HepG2 (cell line): ENCODE results near the gene IFNL2. TPM values are rescaled to one million over a fixed set of nuclear protein-coding genes. Genes with fewer than 3 reads are reported as not detected.

ENCODE experiments used
- ATAC-seq: fragments of 200-7000 bp; cut with Tn5 transposase; 3 replicates; pipeline ENCODE4 v1.9.1; 2020; ENCODE audit warnings: mild to moderate bottlenecking, moderate library complexity
- BruUV-seq: library from RNA; stranded (reverse); fragments of 400-500 nt; replicated peaks from 2 replicates; lab custom pipeline; 2021; lab: Mats Ljungman, UMichigan
- CTCF ChIA-PET: fragments of 300-600 bp; formaldehyde crosslinking; extraction: SDS; loops from one replicate; lab custom pipeline; 2021; ENCODE audit warnings: low total read pairs, inconsistent platforms, low intra/inter-chr PET ratio; lab: Yijun Ruan, JAX
- POLR2A ChIA-PET: fragments of 350-600 bp; sonication (Branson Sonifier 250); formaldehyde crosslinking; loops from one replicate; lab custom pipeline; 2020; ENCODE audit warnings: antibody characterized with exemption, inconsistent platforms; lab: Yijun Ruan, JAX
- DNase-seq: peaks from one replicate; pipeline ENCODE4 v3.0.0-alpha.2; 2015; ENCODE audit warnings: low spot score
- FAIRE-seq: peaks from 3 replicates; lab custom pipeline; 2011; peaks lifted over from hg19 to GRCh38; lab: Jason Lieb, UNC
- H2AFZ ChIP-seq: one replicate; pipeline ENCODE4 v1.6.1; 2011; ENCODE audit warnings: low read length, inconsistent platforms
- H3K27ac ChIP-seq: fragments of 300-600 bp; 3 replicates; pipeline ENCODE4 v1.8.0; 2011; ENCODE audit warnings: mixed run types, mild to moderate bottlenecking, mixed read lengths, low read length, inconsistent platforms; ENCODE audit not compliant: insufficient read depth; ENCODE audit errors: extremely low read length
- H3K27me3 ChIP-seq, 2 experiments: fragments of 200-600 bp in 1 of 2; 2 replicates in 1 of 2; 3 replicates in 1 of 2; pipeline versions ENCODE4 v1.6.0 to v1.8.0; 2011; ENCODE audit warnings: low read length in 2 of 2, mild to moderate bottlenecking in 2 of 2, moderate library complexity in 2 of 2, inconsistent platforms in 1 of 2; ENCODE audit not compliant: insufficient read depth in 2 of 2, control insufficient read depth in 1 of 2
- H3K36me3 ChIP-seq, 2 experiments: fragments of 200-600 bp in 1 of 2; replicated peaks in 1 of 2; 2 replicates in 1 of 2; 3 replicates in 1 of 2; pipeline versions ENCODE4 v1.5.1 to v1.8.0; 2011; ENCODE audit warnings: low read length in 2 of 2, inconsistent platforms in 1 of 2; ENCODE audit not compliant: insufficient read depth in 2 of 2, control insufficient read depth in 1 of 2
- H3K4me1 ChIP-seq: 2 replicates; pipeline ENCODE4 v1.5.1; 2012; ENCODE audit warnings: low read length, inconsistent platforms; ENCODE audit not compliant: insufficient read depth
- H3K4me2 ChIP-seq: 2 replicates; pipeline ENCODE4 v1.6.0; 2011; ENCODE audit warnings: low read depth, low read length, inconsistent platforms
- H3K4me3 ChIP-seq, 3 experiments: fragments of 200-600 bp in 1 of 3; sonication (generic), shearing (Covaris generic) in 1 of 3; replicated peaks in 1 of 3; 2 replicates each; pipeline ENCODE4 v1.5.1; 2011 to 2016; ENCODE audit warnings: low read length in 3 of 3, inconsistent platforms in 2 of 3, low read depth in 2 of 3, mild to moderate bottlenecking in 2 of 3, control low read depth in 1 of 3, mixed read lengths in 1 of 3; ENCODE audit not compliant: insufficient read depth in 1 of 3
- H3K79me2 ChIP-seq: one replicate; pipeline ENCODE4 v1.6.1; 2011; ENCODE audit warnings: low read length, inconsistent platforms; ENCODE audit not compliant: insufficient read depth
- H3K9ac ChIP-seq: 2 replicates; pipeline ENCODE4 v1.6.0; 2011; ENCODE audit warnings: mild to moderate bottlenecking, low read depth, low read length, inconsistent platforms; ENCODE audit not compliant: insufficient read depth
- H3K9me3 ChIP-seq: 2 replicates; pipeline ENCODE4 v1.5.1; 2012; ENCODE audit warnings: mild to moderate bottlenecking, low read length
- H4K20me1 ChIP-seq: 2 replicates; pipeline ENCODE4 v1.6.0; 2011; ENCODE audit warnings: inconsistent platforms, mild to moderate bottlenecking, low read length, moderate library complexity; ENCODE audit not compliant: insufficient read depth
- BORCS8-MEF2B ChIP-seq: sonication (generic); formaldehyde crosslinking; IDR thresholded peaks from 2 replicates; pipeline ENCODE4 v1.8.0; 2022; ENCODE audit warnings: mild to moderate bottlenecking, missing genetic modification reagents
- POLR2AphosphoS2 ChIP-seq: IDR thresholded peaks from 2 replicates; pipeline ENCODE4 v1.6.1; 2011; ENCODE audit warnings: low read depth, low read length, improper control_type of control experiment
- RARA ChIP-seq: IDR thresholded peaks from 2 replicates; pipeline ENCODE4 v1.6.1; 2016; ENCODE audit warnings: missing genetic modification reagents, missing compliant biosample characterization
- RFX3 ChIP-seq: IDR thresholded peaks from 2 replicates; pipeline ENCODE4 v1.6.1; 2016; ENCODE audit warnings: missing biosample characterization, missing genetic modification reagents
- YEATS4 ChIP-seq: sonication (generic); formaldehyde crosslinking; IDR thresholded peaks from 2 replicates; pipeline ENCODE4 v1.4.0; 2020; ENCODE audit warnings: missing genetic modification reagents, borderline replicate concordance
- ZFAT ChIP-seq: sonication (generic); formaldehyde crosslinking; conservative IDR thresholded peaks from 2 replicates; pipeline ENCODE4 v1.8.1; 2023; ENCODE audit warnings: missing genetic modification reagents, inconsistent platforms
- ZNF768 ChIP-seq: sonication (generic); formaldehyde crosslinking; IDR thresholded peaks from 2 replicates; pipeline ENCODE4 v1.4.0; 2020; ENCODE audit warnings: missing genetic modification reagents
- ZNF839 ChIP-seq: sonication (generic); formaldehyde crosslinking; IDR thresholded peaks from 2 replicates; pipeline ENCODE4 v1.4.0; 2020; ENCODE audit warnings: missing genetic modification reagents, mild to moderate bottlenecking, borderline replicate concordance
- WGBS: methylation state at CpG from one replicate; pipeline ENCODE4 v1.1.6; 2017; ENCODE audit warnings: low lambda C conversion rate; 5-methylcytosine and 5-hydroxymethylcytosine counted together
- in situ Hi-C: cut with HindIII; loops from 2 replicates; pipeline ENCODE4 v1.10.0; 2017; ENCODE audit warnings: low pct_unique_long_range_greater_than_20kb; ENCODE audit not compliant: extremely low pct_ligation_motif_present
- intact Hi-C: fragments of 100-400 bp; cut with micrococcal nuclease; formaldehyde crosslinking; loops from one replicate; pipeline ENCODE4 v1.10.0; 2022; ENCODE audit not compliant: unreplicated experiment
- polyA plus RNA-seq, 8 experiments: library from polyadenylated mRNA; depleted of rRNA in 3 of 8; stranded (reverse) in 7 of 8; unstranded in 1 of 8; fragments of >200 nt; fragmentation: Illumina TruSeq in 4 of 8; extraction: Trizol in 4 of 8; gene quantifications; 2 replicates each; pipeline versions ENCODE4 v1.2.1 to v1.2.3, GENCODE V29; 2011 to 2016; ENCODE audit warnings: low read depth in 4 of 8, missing spikeins in 1 of 8, mixed read lengths in 1 of 8; ENCODE audit not compliant: insufficient read depth in 1 of 8
- total RNA-seq, 5 experiments: library from RNA; depleted of rRNA; stranded (reverse); fragments of >200 nt; fragmentation: Illumina TruSeq; extraction: Trizol; gene quantifications; 2 replicates each; pipeline ENCODE4 v1.2.3, GENCODE V29; 2016; ENCODE audit warnings: low read depth in 1 of 5
- TF ChIP-seq, protein P1 (sequence below): sonication (generic); formaldehyde crosslinking; IDR thresholded peaks from 2 replicates; pipeline ENCODE4 v1.4.0; 2020; ENCODE audit warnings: mild to moderate bottlenecking, missing genetic modification reagents, borderline replicate concordance
- TF ChIP-seq, protein P2 (sequence below): sonication (generic); formaldehyde crosslinking; IDR thresholded peaks from 2 replicates; pipeline ENCODE4 v1.5.1; 2020; ENCODE audit warnings: missing genetic modification reagents, mild to moderate bottlenecking, borderline replicate concordance

The IFNL2 gene
- total and polyA plus RNA-seq, 2 of the 13 experiments (the other 11 are each of a cell fraction or from before 2014, with no cell fraction given) = not detected

DNA sequence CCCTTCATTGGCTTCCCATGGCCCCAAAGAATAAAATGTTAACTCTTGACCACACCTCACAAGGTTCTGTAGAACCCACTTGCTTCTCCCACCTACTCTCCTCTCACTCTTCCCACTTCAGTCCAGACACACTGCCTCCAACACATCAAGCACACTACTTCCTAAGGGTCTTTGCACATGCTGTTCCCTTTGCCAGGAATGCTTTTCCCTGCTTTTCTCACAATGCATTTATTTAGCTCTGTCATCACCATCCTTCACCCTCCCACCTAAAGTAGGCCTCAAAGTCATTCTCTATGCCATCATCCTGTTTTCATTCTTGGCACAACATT lies 36.0 kb downstream of the IFNL2 start (continued):
- TF ChIP-seq ZFAT (CRISPR knock-in tag) (no peak), YEATS4 (CRISPR knock-in tag) (no peak), POLR2AphosphoS2 (no peak)

DNA sequence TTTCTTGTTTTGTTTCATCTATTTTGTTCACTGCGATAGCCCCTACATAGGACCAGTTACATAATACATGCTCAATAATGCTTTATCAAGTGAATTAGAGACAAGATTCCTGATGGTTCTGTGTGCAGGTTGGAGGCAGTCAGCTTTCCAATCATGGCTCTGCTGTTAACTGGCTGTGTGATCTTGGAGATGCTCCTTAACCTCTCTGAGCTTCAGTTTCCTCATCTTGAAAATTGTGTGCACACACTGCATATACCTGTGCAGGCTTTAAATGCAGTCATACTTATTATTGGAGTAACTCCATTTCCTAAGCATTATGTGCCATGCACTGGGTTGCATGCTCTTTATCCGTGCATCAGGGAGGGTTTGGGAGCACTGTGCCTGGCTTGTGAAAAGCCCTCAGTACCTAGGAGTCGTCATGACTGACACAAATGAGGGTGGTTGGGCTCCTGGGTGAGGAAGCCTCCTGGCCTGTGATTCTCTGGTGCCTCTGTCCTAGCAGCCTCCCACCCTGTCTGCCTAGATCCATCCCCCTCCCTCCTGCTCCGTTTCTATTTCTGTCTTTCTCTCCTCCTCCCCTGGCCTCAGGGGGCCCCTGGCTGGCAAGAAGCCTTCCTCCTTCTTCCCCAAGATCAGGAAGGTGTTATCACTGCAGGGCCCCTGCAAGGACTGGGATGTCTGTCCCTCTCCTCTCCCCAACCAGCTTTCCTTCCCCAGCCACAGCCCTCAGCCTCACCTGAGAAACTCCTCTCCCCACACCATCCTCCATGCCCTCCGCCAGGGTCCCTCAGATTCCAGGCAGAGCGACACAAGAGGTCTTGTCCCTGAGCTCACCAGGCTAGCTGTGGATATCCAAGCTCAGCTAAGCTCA lies 36.7 kb downstream of the IFNL2 start:
- no peak overlapping the region for H3K4me3 ChIP-seq
- H3K36me3 ChIP-seq = no peaks in the 10 kb centered on the region
- TF ChIP-seq ZNF768 = peak; percentile 50; the same call in 1 of the 2 replicates
- no peak for TF ChIP-seq ZNF839 (CRISPR knock-in tag)
- intact Hi-C loops (no loop called here), in situ Hi-C loops (no loop called here)
- no TSS peak for BruUV-seq
- H3K4me2 ChIP-seq = no peak overlapping the region
- H4K20me1 ChIP-seq = no peaks in the 10 kb centered on the region
- no peak overlapping the region for H3K27ac ChIP-seq
- DNase-seq = no peak
- CTCF ChIA-PET = no interaction called here
- H2AFZ ChIP-seq = no peak overlapping the region
- POLR2A ChIA-PET = interaction anchor here (0.6 kb wide), 1 partner anchor 21 kb away, joined by 3 read pairs; no protein-coding TSS in a partner anchor
- H3K27me3 ChIP-seq = peaks cover 0 to 4% of the 10 kb centered on the region in 2 experiments; a peak in 2 of 5 replicates
- ATAC-seq = no peak
- FAIRE-seq = no peak
- H3K9me3 ChIP-seq = no peaks in the 10 kb centered on the region
- peaks cover 29% of the 10 kb centered on the region for H3K4me1 ChIP-seq
- WGBS = 39% methylated on average over 5 of the region's 6 CpGs
- no peak overlapping the region for H3K9ac ChIP-seq
- H3K79me2 ChIP-seq = no peaks in the 10 kb centered on the region

DNA sequence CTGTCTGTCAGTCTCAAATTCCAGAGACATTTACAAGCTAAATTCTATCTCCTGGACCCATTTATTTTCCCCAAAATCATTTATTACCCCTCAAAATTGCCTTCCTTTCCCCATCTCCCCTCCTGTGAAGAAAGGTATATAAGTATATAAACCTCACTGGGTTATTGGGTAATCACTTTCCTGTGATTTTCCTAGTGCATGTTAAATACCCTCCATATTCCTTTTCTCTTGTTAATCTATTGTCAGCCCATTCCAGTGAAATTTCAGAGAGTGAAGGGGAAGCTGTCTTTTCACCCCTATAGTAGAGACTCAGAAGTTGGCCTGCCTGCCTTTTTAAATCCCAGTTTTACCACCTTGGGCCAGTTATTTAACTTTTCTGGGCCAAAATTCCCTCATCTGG lies 37.9 kb downstream of the IFNL2 start:
- Histone ChIP-seq H3K9me3 (no peaks in the 10 kb centered on the region), H3K4me1 (peaks cover 29% of the 10 kb centered on the region), H2AFZ (no peak overlapping the region), H3K79me2 (no peaks in the 10 kb centered on the region), H3K27ac (no peak overlapping the region), H3K27me3 (peaks cover 0 to 4% of the 10 kb centered on the region in 2 experiments; a peak in 2 of 5 replicates), H3K4me2 (no peak overlapping the region), H3K9ac (no peak overlapping the region), H3K4me3 (no peak overlapping the region), H3K36me3 (no peaks in the 10 kb centered on the region), H4K20me1 (no peaks in the 10 kb centered on the region)
- ChIA-PET POLR2A (no interaction called here), CTCF (no interaction called here)
- no peak for FAIRE-seq
- no peak for DNase-seq
- ATAC-seq = no peak
- no TSS peak for BruUV-seq
- intact Hi-C loops = no loop called here
- in situ Hi-C loops = no loop called here
- TF ChIP-seq, protein P1, sequence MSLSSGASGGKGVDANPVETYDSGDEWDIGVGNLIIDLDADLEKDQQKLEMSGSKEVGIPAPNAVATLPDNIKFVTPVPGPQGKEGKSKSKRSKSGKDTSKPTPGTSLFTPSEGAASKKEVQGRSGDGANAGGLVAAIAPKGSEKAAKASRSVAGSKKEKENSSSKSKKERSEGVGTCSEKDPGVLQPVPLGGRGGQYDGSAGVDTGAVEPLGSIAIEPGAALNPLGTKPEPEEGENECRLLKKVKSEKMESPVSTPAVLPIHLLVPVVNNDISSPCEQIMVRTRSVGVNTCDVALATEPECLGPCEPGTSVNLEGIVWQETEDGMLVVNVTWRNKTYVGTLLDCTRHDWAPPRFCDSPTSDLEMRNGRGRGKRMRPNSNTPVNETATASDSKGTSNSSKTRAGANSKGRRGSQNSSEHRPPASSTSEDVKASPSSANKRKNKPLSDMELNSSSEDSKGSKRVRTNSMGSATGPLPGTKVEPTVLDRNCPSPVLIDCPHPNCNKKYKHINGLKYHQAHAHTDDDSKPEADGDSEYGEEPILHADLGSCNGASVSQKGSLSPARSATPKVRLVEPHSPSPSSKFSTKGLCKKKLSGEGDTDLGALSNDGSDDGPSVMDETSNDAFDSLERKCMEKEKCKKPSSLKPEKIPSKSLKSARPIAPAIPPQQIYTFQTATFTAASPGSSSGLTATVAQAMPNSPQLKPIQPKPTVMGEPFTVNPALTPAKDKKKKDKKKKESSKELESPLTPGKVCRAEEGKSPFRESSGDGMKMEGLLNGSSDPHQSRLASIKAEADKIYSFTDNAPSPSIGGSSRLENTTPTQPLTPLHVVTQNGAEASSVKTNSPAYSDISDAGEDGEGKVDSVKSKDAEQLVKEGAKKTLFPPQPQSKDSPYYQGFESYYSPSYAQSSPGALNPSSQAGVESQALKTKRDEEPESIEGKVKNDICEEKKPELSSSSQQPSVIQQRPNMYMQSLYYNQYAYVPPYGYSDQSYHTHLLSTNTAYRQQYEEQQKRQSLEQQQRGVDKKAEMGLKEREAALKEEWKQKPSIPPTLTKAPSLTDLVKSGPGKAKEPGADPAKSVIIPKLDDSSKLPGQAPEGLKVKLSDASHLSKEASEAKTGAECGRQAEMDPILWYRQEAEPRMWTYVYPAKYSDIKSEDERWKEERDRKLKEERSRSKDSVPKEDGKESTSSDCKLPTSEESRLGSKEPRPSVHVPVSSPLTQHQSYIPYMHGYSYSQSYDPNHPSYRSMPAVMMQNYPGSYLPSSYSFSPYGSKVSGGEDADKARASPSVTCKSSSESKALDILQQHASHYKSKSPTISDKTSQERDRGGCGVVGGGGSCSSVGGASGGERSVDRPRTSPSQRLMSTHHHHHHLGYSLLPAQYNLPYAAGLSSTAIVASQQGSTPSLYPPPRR (CRISPR knock-in tag) = no peak
- TF ChIP-seq RARA (CRISPR knock-in tag) (no peak), BORCS8-MEF2B (CRISPR knock-in tag) (no peak), RFX3 (CRISPR knock-in tag) (no peak)
- TF ChIP-seq, protein P2, sequence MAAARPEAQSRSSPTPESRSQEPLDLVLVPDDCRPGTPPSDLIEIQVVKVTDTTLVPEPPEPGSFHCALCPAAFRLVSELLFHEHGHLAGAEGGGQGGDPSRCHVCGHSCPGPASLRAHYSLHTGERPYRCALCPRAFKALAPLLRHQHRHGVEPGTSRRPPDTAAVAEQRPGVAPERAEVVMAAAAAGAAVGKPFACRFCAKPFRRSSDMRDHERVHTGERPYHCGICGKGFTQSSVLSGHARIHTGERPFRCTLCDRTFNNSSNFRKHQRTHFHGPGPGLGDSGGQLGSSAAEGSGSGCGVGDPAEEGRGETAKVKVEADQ (CRISPR knock-in tag) = no peak
